ENCODE data around the gene MUC5AC.

Gene MUC5AC

DNA sequence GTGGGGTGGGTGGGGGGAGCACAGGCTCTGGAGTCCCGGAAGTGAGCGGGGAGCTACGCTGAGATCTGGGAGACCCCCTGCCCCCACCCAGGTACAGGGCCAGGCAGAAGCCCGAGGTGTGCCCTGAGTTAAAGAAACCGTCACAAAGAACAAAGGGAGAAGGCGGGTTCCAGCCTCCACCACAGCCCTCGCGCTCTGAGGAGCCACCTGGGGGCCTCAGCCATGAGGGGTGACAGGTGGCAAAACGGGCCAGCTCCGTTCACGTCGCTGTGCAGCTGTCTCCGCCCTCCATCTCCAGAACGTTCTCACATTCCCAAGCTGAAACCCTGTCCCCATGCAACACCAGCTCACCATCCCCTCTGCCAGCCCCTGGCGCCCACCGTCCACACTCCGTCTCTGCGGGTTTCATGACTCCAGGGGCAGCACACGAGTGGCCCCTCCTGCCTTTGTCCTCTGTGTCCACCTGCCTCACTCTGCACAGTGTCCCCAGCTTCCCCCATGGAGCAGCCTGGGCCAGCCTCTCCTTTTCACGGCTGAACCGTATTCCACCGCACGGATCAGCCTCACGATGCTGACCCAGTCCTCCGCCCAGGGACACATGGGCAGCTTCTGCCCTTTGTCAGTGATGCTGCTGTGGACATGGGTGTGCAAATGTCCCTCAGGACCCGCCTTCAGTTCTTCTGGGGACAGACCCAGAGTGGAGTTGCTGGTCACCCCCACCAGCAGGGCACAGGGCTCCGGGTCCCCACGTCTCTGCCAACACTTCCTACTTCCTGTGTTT, 63.4 kb downstream of the MUC5AC start:
- no peak for FAIRE-seq
- DNase-seq (ENCODE audit: insufficient read length, low spot score): no peak

DNA sequence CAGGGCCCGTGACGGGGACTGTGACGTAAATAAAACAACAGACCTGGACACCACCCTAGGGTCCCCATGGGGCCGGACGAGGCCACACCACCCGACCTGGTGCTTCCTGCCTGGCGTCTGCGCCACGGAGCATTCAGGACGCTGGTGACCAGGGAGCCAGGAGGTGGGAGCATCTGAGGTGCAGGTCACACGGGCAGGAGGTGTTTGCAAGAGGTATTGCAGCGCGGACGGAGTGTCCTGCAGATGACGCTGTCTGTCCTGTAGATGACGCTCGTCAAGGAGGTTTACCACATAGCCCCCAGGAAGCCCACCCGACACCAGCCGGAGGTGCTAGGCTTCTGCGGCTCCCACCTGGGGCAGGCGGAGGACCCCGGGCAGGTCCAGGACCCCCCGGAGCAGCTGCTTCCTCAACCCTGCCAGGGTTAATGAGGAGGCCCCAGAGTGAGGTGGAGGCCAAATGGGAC, 64.1 kb downstream of the MUC5AC start:
- no peak for FAIRE-seq
- no peak for DNase-seq (ENCODE audit: insufficient read length, low spot score)

DNA sequence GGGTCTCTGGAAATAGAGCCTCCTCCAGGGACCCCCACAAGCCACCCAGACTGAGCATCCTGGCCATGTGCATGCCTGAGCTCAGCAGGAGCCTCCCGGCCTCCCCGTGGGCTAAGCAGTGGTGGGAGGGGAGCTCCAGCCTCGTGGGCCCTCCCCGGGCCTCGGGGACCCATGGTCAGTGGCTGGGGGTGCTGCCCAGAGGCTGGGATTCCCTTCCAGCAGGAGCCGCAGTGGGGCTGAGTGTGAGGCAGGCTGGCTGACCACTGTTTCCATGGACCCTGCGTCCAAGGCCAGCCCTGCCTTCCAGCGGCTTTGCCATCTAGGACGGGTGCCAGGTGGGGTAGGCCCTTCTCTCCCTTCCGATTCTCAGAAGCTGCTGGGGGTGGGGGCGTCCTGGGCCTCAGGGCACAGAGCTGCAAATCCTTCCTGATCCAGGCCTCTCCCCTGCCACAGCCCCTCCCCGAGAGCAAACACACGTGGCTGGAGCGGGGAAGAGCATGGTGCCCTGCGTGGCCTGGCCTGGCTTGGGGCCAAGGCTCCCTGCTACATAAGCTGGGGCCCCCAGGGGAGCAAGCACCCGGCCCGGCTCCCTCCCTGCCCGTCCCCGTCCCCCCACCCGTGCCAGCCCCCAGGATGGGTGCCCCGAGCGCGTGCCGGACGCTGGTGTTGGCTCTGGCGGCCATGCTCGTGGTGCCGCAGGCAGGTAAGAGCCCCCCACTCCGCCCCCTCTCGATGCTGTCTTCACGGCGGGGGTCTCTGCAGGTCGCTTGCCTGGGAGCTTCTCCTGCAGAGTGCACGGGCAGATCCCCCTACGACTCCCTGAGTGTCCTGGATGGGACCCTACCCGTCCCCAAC, 65.0 kb downstream of the MUC5AC start, which contains the start of gene MUC5B:
Gene MUC5B, plus strand, starts transcription at position 576 of the 855 bp plus-strand sequence. Its CDS starts 58 bp downstream, at position 634.
- FAIRE-seq (no peak), DNase-seq (ENCODE audit: insufficient read length, low spot score) (no peak)

DNA sequence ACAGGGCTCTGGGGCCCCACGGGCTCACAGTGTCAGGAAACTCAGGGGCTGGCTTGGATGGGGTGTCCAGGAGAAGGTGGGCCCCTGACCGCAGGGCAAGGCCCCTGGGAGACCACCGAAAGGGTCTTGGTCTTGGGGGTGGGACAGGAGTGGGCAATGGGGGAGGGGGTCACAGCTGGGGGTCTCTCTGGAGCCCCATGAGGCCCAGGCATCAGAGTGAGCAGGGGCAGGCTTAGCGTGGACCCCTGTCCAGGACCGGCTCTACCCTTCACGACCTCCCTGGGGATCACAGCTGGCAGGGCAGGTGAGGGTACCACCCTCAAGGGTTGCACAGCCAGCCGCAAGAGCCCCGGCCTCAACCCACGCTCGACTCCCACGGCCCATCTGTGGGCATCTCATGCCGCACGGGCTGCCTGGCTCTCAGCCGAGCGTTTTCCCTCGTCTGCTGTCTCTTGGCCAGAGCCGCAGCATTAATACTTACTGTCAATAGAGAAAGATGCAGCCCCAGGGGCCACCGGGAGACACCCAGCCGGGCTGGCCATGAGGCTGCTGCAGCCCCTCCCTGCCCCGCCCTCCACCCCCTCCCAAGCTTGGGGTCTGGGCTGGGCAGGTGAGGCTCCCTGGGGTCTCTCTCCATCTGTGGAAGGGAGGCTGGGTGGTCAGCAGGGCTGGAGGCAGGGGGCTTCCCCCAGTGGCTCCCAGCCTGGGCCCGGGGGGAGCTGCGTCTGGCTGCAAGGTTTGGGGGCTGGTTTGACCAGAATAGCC, 65.8 kb downstream of the MUC5AC start:
- DNase-seq (ENCODE audit: insufficient read length, low spot score): no peak
- no peak for FAIRE-seq

DNA sequence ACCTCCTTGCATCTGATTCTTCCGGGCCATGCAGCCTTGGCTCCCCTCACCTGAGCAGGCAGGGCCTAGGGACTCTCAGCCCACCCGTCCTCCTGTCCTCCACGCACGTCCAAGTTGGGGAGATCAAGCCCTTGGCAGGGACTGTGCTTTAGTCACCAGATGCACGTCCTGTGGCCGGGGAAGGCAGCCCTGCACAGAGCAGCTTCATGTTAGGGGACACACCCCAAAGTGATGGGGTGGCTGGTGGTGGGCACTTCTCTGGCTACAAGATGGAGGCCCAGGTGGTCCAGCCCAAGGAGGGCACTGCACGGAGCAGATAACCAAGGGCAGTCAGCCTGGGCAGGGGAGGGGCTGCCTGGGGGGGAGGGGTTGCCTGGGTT, 66.3 kb downstream of the MUC5AC start:
- DNase-seq (ENCODE audit: insufficient read length, low spot score) (no peak), FAIRE-seq (no peak)

DNA sequence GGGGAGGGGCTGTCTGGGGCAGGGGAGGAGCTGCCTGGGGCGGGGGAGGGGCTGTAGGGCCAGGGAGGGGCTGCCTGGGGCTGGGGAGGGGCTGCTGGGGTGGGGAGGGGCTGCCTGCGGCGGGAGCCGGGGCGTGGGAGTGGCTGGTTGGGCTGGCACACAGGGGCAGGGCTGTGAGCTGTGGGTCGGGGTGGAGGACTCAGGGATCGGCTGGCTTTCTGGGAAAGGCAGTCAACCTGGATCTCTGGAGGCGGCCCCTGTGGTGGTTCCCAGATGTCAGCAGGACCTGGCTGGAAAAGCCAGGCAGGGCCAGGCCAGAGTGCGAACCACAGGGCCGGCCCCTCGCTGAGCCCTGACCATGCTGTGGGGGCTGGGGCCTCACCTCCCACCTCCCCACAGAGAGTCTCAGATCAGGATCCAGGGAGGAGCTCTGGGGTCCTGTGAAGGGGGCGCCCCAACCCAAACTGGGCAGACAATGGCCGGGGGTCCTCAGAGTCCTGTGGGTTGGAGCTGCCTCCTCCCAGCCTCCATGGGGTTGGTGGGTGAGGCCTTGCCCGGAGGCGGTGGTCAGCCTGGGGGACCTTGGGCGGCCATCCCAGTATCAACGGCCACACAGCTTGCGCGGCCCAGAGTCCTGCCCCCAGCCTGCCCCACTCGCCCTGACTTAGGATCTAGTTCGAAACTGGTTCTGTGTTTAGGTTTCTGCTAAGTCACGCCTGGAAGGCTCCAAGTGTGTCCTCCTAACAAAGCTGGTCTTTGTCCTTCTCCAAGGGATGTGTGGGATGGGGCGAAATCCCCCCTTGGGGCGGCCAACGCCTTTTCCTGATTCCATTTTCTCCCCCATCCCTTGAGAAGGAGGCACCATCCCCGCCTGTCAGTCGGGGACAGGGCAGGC, 67.0 kb downstream of the MUC5AC start:
- DNase-seq (ENCODE audit: insufficient read length, low spot score) (no peak), FAIRE-seq (no peak)

DNA sequence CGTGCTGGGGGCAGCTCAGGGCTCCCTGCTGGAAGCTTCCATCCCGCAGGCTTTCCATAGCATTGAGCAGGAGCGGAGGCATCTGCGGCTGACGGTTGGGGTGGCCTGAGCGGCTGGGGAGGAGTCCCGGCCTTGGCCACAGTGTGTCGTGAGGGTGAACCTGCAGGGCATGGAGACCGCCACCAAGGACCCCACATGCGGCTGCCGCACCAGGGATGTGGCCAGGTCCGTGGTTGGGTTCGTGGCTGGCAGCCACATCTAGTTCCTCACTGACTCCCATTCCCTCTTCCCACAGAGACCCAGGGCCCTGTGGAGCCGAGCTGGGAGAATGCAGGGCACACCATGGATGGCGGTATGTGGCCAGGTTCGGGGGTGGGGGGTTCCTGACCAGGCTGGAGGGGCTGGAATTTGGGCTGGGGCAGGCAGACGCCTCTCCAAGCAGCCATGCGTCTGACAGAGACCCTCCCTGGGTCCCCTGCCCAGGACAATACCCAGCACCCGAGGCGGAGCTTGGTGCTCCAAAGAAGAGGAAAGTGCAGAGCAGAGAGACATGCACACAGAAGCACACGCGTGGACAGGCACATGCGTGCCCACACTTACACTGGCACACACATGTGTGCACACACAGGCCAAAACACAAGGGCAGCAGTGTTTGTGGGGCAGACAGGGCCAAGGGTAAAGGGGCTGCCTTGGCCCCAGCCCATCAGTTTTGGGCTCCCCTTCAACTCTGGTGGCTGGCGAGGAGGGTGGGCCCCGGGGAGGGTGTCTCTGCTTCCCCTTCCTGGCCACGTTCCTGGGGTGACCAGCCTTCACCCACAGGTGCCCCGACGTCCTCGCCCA, 67.9 kb downstream of the MUC5AC start:
- no peak for FAIRE-seq

DNA sequence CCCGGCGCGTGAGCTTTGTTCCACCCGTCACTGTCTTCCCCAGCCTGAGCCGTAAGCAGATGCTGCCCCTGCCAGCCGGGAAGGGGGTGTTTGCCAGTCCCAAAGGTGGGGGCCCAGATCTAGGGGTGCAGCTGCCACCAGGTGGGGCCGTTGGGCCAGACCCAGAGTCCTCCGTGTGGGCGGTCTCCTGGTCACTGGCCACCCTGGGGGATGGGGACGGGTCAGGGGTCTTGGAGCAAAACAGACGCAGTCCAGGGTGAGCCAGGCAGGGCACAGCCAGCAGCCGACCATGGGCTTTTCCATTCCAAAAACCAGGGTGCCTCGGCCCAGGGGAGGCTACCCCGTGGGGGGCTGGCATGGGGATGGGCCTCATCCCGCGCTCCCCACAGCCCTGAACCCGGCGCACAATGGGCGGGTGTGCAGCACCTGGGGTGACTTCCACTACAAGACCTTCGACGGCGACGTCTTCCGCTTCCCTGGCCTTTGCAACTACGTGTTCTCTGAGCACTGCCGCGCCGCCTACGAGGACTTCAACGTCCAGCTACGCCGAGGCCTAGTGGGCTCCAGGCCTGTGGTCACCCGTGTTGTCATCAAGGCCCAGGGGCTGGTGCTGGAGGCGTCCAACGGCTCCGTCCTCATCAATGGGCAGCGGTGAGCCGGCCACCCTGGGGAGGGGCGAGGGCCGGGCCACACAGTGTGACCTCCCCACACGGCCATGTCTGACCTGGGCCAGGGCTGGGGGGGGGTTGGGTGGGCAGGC, 68.7 kb downstream of the MUC5AC start:
- no peak for DNase-seq (ENCODE audit: insufficient read length, low spot score)
- no peak for FAIRE-seq

More for the DNA sequence above, 67.9 kb downstream of the MUC5AC start:
- no peak for DNase-seq (ENCODE audit: insufficient read length, low spot score)

DNA sequence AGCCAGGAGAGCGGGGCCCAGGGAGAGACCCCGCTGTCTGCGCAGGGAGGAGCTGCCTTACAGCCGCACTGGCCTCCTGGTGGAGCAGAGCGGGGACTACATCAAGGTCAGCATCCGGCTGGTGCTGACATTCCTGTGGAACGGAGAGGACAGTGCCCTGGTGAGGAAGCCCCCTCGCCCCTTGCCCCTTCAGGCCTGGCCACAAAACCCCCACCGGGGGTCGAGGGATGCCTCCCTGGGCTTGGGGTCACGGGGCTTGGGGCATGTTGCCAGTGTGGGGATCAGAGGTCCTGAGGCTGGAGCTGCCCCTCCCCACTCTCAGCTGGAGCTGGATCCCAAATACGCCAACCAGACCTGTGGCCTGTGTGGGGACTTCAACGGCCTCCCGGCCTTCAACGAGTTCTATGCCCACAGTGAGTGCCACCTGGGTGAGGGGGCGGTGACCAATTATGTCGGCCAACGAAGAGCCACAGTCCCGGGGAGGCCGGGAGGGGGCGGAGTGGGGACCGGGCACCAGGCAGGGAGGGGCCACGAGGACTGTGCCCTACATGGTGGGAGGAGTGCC, 69.3 kb downstream of the MUC5AC start:
- DNase-seq (ENCODE audit: insufficient read length, low spot score) (no peak), FAIRE-seq (no peak)

DNA sequence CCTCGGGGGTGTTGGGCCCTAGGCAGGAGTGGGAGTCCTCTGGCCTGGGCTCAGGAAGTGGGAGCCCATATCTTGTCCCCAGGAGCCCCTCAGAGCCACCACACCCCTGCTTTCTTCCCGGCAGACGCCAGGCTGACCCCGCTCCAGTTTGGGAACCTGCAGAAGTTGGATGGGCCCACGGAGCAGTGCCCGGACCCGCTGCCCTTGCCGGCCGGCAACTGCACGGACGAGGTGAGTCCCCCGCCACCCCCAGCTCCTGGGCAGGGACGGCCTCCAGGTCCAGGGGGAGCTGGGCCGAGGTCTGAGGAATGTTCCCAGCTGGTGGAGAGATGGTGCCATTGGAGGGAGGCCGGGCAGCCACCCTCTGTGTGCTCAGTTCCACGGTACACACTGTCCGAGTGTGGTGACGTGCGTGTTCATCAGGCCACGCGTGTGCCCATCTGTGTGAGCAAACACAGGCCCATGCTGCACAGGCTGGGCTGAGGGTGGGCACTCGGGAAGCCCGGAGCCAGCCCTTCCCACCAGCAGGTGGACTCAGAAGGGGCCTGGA, 69.9 kb downstream of the MUC5AC start:
- DNase-seq (ENCODE audit: insufficient read length, low spot score) (no peak), FAIRE-seq (no peak)

DNA sequence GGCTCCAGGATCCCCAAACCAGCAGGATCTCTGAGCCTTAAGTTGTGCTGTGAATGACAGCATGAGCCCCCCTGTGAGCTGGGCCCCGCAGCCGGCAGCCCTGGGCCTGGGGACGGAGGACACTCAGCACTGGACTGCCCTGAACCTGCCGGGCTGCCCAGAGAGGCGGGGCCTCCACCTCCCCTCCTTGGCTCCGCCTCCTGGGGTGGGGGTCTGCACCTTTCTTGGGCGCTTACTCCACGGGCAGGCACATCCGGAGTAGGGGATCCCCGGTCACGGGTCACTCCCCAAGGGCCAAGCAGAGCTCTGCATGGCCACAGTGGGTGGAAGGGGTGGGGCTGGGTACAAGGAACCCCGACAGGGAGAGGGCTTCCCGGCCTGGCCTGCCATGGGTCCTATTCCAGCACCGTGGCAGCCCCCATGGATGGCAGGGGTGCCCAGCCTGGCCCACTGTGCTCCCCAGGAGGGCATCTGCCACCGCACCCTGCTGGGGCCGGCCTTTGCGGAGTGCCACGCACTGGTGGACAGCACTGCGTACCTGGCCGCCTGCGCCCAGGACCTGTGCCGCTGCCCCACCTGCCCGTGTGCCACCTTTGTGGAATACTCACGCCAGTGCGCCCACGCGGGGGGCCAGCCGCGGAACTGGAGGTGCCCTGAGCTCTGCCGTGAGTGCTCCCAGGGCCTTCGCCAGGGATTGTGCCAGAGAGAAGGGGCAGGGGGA, 70.5 kb downstream of the MUC5AC start:
- DNase-seq (ENCODE audit: insufficient read length, low spot score): no peak

DNA sequence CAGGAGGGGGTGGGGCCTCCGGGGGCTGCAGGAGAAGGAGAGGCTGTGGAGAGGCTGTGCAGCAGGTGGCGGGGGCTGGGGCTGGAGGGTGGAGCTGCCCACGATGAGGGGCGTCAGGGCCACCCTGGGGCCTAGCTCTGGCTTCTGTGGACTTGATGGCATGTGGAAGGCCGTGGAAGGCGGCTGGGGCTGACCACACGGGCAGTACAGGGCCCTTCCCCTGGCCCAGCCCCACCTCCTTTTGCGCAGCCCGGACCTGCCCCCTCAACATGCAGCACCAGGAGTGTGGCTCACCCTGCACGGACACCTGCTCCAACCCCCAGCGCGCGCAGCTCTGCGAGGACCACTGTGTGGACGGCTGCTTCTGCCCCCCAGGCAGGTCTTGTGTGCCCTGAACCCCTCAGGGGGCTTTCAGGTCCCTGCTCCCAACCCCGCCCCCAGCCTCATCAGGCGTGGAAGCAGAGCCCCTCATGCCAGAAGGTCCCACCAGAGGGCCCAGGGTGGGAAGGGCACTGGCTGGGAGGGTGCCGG, 71.2 kb downstream of the MUC5AC start:
- no peak for DNase-seq (ENCODE audit: insufficient read length, low spot score)
- FAIRE-seq: no peak

More for the DNA sequence above, 70.5 kb downstream of the MUC5AC start:
- no peak for FAIRE-seq

DNA sequence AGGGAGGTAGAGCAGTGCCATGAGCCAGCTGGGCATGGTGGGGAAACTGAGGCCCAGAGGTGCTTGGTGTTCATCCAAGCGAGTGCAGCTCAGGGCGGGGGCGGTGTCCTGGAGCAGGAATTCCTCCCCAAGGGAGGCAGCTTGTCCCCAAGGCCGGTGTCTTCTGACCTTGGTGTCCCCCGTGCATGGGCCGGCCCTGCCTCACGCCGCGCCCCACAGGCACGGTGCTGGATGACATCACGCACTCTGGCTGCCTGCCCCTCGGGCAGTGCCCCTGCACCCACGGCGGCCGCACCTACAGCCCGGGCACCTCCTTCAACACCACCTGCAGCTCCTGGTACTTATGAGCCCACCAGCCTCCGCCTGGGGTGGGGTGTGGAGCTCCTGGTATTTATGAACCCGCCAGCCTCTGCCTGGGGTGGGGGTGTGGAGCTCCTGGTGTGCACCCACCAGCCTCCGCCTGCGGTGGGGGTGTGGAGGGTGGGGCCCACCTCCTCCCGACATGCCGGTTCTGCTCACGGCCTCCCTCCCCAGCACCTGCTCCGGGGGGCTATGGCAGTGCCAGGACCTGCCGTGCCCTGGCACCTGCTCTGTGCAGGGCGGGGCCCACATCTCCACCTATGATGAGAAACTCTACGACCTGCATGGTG, 71.8 kb downstream of the MUC5AC start:
- DNase-seq (ENCODE audit: insufficient read length, low spot score): no peak
- FAIRE-seq: no peak

DNA sequence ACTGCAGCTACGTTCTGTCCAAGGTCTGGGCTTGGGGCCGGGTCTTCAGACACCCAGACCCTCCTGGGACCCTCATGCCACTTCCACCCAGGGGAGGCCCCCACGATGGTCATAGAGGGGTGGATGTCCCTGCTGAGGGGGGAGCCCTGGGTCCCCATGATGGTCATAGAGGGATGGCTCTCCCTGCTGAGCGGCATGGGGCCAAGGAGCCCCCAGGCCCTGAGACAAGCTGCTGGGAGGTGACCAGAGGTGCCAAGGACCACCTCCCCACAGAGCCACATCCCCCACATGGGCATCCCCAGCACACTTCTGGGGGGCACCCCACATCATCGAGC, 72.3 kb downstream of the MUC5AC start:
- FAIRE-seq (no peak), DNase-seq (ENCODE audit: insufficient read length, low spot score) (no peak)

DNA sequence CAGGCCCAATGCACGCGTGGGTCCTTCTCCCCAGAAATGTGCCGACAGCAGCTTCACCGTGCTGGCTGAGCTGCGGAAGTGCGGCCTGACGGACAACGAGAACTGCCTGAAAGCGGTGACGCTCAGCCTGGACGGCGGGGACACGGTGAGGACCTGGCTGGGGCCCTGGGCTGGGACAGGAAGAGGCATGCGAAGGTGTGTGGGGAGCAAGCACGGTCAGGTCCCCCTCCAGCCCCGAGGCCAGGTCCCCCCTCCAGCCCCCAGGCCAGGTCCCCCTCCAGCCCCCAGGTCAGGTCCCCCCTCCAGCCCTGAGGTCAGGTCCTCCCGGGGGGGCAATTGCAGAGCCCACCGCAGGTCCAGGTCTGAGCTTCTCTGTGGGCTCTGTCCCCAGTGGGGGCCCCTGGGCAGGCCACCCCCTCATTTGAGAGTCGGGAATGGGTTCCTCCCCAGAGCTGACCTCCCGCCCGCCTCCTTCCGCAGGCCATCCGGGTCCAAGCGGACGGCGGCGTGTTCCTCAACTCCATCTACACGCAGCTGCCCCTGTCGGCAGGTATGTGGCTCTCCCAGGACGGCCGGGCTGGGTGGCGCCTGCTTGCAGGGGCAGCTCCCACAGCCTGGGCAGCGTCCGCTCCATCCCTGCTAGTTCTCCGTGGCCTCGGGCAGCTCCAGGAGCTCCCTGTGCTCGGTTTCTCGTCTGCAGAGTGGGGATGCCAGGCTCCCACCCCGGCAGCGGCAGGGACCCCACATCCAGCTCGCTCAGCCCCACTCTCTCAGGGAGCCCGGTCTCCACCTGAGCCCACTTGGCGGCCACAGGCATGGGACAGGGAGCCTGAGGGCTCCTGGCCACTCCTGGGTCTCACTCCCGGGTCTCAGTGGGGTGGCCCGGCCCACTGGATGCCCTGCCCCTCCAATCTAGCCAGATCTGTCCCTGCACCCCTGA, 73.0 kb downstream of the MUC5AC start:
- DNase-seq (ENCODE audit: insufficient read length, low spot score): no peak
- FAIRE-seq: no peak
